H1 (cell line): ENCODE measurements around the gene EXOG. TPM values are rescaled to one million over a fixed set of nuclear protein-coding genes. Genes with fewer than 3 reads are reported as not detected.

Experiments used
- CTCF ChIA-PET: fragments of 300-600 bp; sonication (Branson Sonifier 250); formaldehyde crosslinking; loops from one replicate; lab custom pipeline; 2021; ENCODE audit not compliant: partially characterized antibody; lab: Charles Lee
- POLR2A ChIA-PET: fragments of 300-600 bp; sonication (Branson Sonifier 250); formaldehyde crosslinking; loops from one replicate; lab custom pipeline; 2021; ENCODE audit warnings: inconsistent platforms; ENCODE audit not compliant: partially characterized antibody; lab: Charles Lee
- DNase-seq, 2 experiments: peaks; one replicate each; pipeline versions ENCODE4 v3.0.0 to v3.0.0-alpha.2; 2010 to 2022; ENCODE audit warnings: low spot score in 2 of 2, low read depth in 1 of 2, mixed read lengths in 1 of 2
- FAIRE-seq: peaks from 2 replicates; lab custom pipeline; 2011; peaks lifted over from hg19 to GRCh38; lab: Jason Lieb, UNC
- H2AFZ ChIP-seq: 2 replicates; pipeline ENCODE4 v1.8.1; 2012; ENCODE audit warnings: low read length, inconsistent platforms
- H2AK5ac ChIP-seq: 2 replicates; pipeline ENCODE4 v1.6.1; 2013; ENCODE audit warnings: low read depth, low read length
- H2BK120ac ChIP-seq: replicated peaks from 2 replicates; pipeline ENCODE3; 2013; ENCODE audit warnings: low read depth, low read length, inconsistent platforms
- H2BK12ac ChIP-seq: 2 replicates; pipeline ENCODE4 v1.6.1; 2013; ENCODE audit warnings: low read depth, low read length
- H2BK15ac ChIP-seq: 2 replicates; pipeline ENCODE4 v1.6.1; 2013; ENCODE audit warnings: low read length
- H2BK20ac ChIP-seq: 2 replicates; pipeline ENCODE4 v1.6.1; 2013; ENCODE audit warnings: low read length
- H2BK5ac ChIP-seq: 2 replicates; pipeline ENCODE4 v1.6.1; 2013; ENCODE audit warnings: low read depth, low read length
- H3K14ac ChIP-seq: 2 replicates; pipeline ENCODE4 v1.6.1; 2013; ENCODE audit warnings: inconsistent platforms; ENCODE audit not compliant: insufficient read length
- H3K18ac ChIP-seq: 2 replicates; pipeline ENCODE4 v1.6.1; 2013; ENCODE audit warnings: low read length; ENCODE audit errors: extremely low read depth
- H3K23ac ChIP-seq: 2 replicates; pipeline ENCODE4 v1.6.1; 2013; ENCODE audit warnings: inconsistent platforms; ENCODE audit not compliant: insufficient read length
- H3K23me2 ChIP-seq: 2 replicates; pipeline ENCODE4 v1.6.1; 2013; ENCODE audit warnings: low read depth, low read length
- H3K27ac ChIP-seq: 2 replicates; pipeline ENCODE4 v1.6.1; 2011; ENCODE audit warnings: low read depth, low read length, inconsistent platforms
- H3K27me3 ChIP-seq, 4 experiments: replicated peaks in 1 of 4; 1 replicate in 1 of 4; 2 replicates in 3 of 4; pipeline versions ENCODE4 v1.6.1 to v1.8.1; 2011 to 2013; ENCODE audit warnings: low read length in 3 of 4, mild to moderate bottlenecking in 3 of 4, inconsistent platforms in 2 of 4, mixed read lengths in 2 of 4, moderate library complexity in 1 of 4; ENCODE audit not compliant: control insufficient read depth in 3 of 4, insufficient read depth in 3 of 4; ENCODE audit errors: extremely low read depth in 1 of 4
- H3K36me3 ChIP-seq, 4 experiments: 2 replicates each; pipeline versions ENCODE4 v1.6.1 to v1.8.1; 2011 to 2013; ENCODE audit warnings: mild to moderate bottlenecking in 4 of 4, low read length in 3 of 4, moderate library complexity in 2 of 4, control low read depth in 1 of 4, inconsistent platforms in 1 of 4; ENCODE audit not compliant: insufficient read depth in 4 of 4, control insufficient read depth in 2 of 4
- H3K4ac ChIP-seq: replicated peaks from 2 replicates; pipeline ENCODE3; 2013; ENCODE audit warnings: low read length, low read depth, mixed read lengths, inconsistent platforms; ENCODE audit not compliant: insufficient read length
- H3K4me1 ChIP-seq, 4 experiments: replicated peaks in 1 of 4; 1 replicate in 1 of 4; 2 replicates in 3 of 4; pipeline versions ENCODE4 v1.6.1 to v1.8.1; 2011 to 2013; ENCODE audit warnings: low read length in 3 of 4, inconsistent platforms in 2 of 4, mixed read lengths in 1 of 4; ENCODE audit not compliant: insufficient read depth in 4 of 4, control insufficient read depth in 3 of 4
- H3K4me2 ChIP-seq, 2 experiments: 2 replicates each; pipeline versions ENCODE4 v1.6.1 to v1.8.1; 2011 to 2013; ENCODE audit warnings: low read depth in 2 of 2, low read length in 2 of 2, control low read depth in 1 of 2, inconsistent platforms in 1 of 2, mild to moderate bottlenecking in 1 of 2; ENCODE audit not compliant: insufficient read depth in 1 of 2
- H3K4me3 ChIP-seq, 4 experiments: fragments of 200-600, 300-600 bp in 1 of 4; sonication (generic), shearing (Covaris generic), sonication (Bioruptor Twin) in 1 of 4; 2 replicates each; pipeline versions ENCODE4 v1.5.1 to v1.8.1; 2011 to 2016; ENCODE audit warnings: low read length in 4 of 4, low read depth in 3 of 4, control low read depth in 2 of 4, inconsistent platforms in 2 of 4, mild to moderate bottlenecking in 2 of 4, mixed read lengths in 1 of 4, moderate library complexity in 1 of 4; ENCODE audit not compliant: insufficient read depth in 2 of 4; ENCODE audit errors: extremely low read depth in 1 of 4
- H3K56ac ChIP-seq: replicated peaks from 2 replicates; pipeline ENCODE3; 2013; ENCODE audit warnings: low read depth, mild to moderate bottlenecking, mixed read lengths, low read length, inconsistent platforms; ENCODE audit not compliant: insufficient read length
- H3K79me1 ChIP-seq: 2 replicates; pipeline ENCODE4 v1.6.1; 2013; ENCODE audit warnings: low read depth, low read length, control low read depth
- H3K79me2 ChIP-seq, 2 experiments: 2 replicates each; pipeline versions ENCODE4 v1.6.1 to v1.8.1; 2012 to 2013; ENCODE audit warnings: low read length in 2 of 2, mild to moderate bottlenecking in 2 of 2, inconsistent platforms in 1 of 2; ENCODE audit not compliant: insufficient read depth in 2 of 2, control insufficient read depth in 1 of 2
- H3K9ac ChIP-seq, 4 experiments: replicated peaks in 1 of 4; 1 replicate in 1 of 4; 2 replicates in 3 of 4; pipeline versions ENCODE4 v1.6.1 to v1.8.1; 2011 to 2013; ENCODE audit warnings: low read depth in 3 of 4, low read length in 3 of 4, control low read depth in 2 of 4, mild to moderate bottlenecking in 2 of 4, moderate library complexity in 2 of 4, inconsistent platforms in 1 of 4; ENCODE audit errors: extremely low read depth in 1 of 4
- H3K9me3 ChIP-seq, 2 experiments: 2 replicates each; pipeline versions ENCODE4 v1.6.1 to v1.8.1; 2012 to 2013; ENCODE audit warnings: mild to moderate bottlenecking in 2 of 2, moderate library complexity in 2 of 2, control low read depth in 1 of 2, inconsistent platforms in 1 of 2, low read depth in 1 of 2, low read length in 1 of 2, mixed read lengths in 1 of 2; ENCODE audit not compliant: insufficient read depth in 2 of 2
- H4K20me1 ChIP-seq, 2 experiments: replicated peaks in 1 of 2; 2 replicates each; pipeline versions ENCODE3 to v1.8.1; 2011 to 2013; ENCODE audit warnings: inconsistent platforms in 2 of 2, low read length in 2 of 2, mild to moderate bottlenecking in 1 of 2; ENCODE audit not compliant: insufficient read depth in 2 of 2, control insufficient read depth in 1 of 2
- H4K5ac ChIP-seq: 2 replicates; pipeline ENCODE4 v1.6.1; 2013; ENCODE audit warnings: low read length, low read depth, mixed read lengths, inconsistent platforms; ENCODE audit not compliant: insufficient read length
- H4K8ac ChIP-seq: 2 replicates; pipeline ENCODE4 v1.8.0; 2013; ENCODE audit warnings: mild to moderate bottlenecking, moderate library complexity, low read length, inconsistent platforms; ENCODE audit not compliant: insufficient read depth; ENCODE audit errors: extremely low read depth
- H4K91ac ChIP-seq: replicated peaks from 2 replicates; pipeline ENCODE3; 2013; ENCODE audit warnings: low read length, mixed read lengths, inconsistent platforms; ENCODE audit not compliant: insufficient read length
- BACH1 ChIP-seq: IDR thresholded peaks from 2 replicates; pipeline ENCODE4 v1.6.1; 2012; ENCODE audit warnings: low read length, improper control_type of control experiment
- BRCA1 ChIP-seq: IDR thresholded peaks from 2 replicates; pipeline ENCODE4 v1.6.1; 2012; ENCODE audit warnings: low read depth, low read length, improper control_type of control experiment
- CBX8 ChIP-seq: fragments of 300-800, 300-1000 bp; sonication (generic); IDR thresholded peaks from 2 replicates; pipeline ENCODE4 v1.7.1; 2016; ENCODE audit warnings: low read depth, low read length, borderline replicate concordance
- EP300 ChIP-seq, 2 experiments: IDR thresholded peaks; 1 replicate in 1 of 2; 2 replicates in 1 of 2; pipeline ENCODE4 v1.6.1; 2011 to 2012; ENCODE audit warnings: low read depth in 2 of 2, low read length in 2 of 2, mild to moderate bottlenecking in 2 of 2, borderline replicate concordance in 1 of 2, inconsistent platforms in 1 of 2, moderate library complexity in 1 of 2
- EZH2 ChIP-seq: fragments of 200-600 bp; sonication (generic); IDR thresholded peaks from 2 replicates; pipeline ENCODE4 v1.7.1; 2012; ENCODE audit warnings: low read depth, mild to moderate bottlenecking, moderate library complexity, low read length, inconsistent platforms; ENCODE audit not compliant: severe bottlenecking
- FOSL1 ChIP-seq: IDR thresholded peaks from 2 replicates; pipeline ENCODE4 v1.6.1; 2011; ENCODE audit warnings: mild to moderate bottlenecking, low read depth, low read length, moderate library complexity; ENCODE audit not compliant: insufficient read depth
- HDAC6 ChIP-seq: IDR thresholded peaks from one replicate; pipeline ENCODE4 v1.7.1; 2012; ENCODE audit warnings: low read depth, mild to moderate bottlenecking, inconsistent platforms, low read length, moderate library complexity
- NANOG ChIP-seq: IDR thresholded peaks from 2 replicates; pipeline ENCODE4 v1.6.1; 2011; ENCODE audit warnings: low read length, low read depth, mild to moderate bottlenecking, inconsistent platforms; ENCODE audit not compliant: insufficient read depth, poor library complexity, severe bottlenecking
- POLR2AphosphoS5 ChIP-seq: IDR thresholded peaks from 2 replicates; pipeline ENCODE4 v1.6.1; 2011; ENCODE audit warnings: low read depth, low read length
- SAP30 ChIP-seq: fragments of 300-600 bp; sonication (generic); IDR thresholded peaks from 2 replicates; pipeline ENCODE4 v1.7.1; 2012; ENCODE audit warnings: low read length, moderate library complexity, mild to moderate bottlenecking, inconsistent platforms; ENCODE audit not compliant: insufficient read depth, insufficient replicate concordance
- WGBS, 2 experiments: shearing (Covaris generic) in 1 of 2; methylation state at CpG; one replicate each; pipeline versions ENCODE4 v1.1.6 to v1.1.7; 2013 to 2015; ENCODE audit warnings: low lambda C conversion rate in 2 of 2, mixed read lengths in 2 of 2, inconsistent platforms in 1 of 2, low coverage in 1 of 2, missing lambda C conversion rate in 1 of 2; ENCODE audit not compliant: insufficient replicate concordance in 2 of 2, insufficient coverage in 1 of 2, insufficient read length in 1 of 2; ENCODE audit errors: extremely low coverage in 1 of 2, missing lambda C conversion rate in 1 of 2; 5-methylcytosine and 5-hydroxymethylcytosine counted together
- polyA plus RNA-seq, 7 experiments: library from polyadenylated mRNA; depleted of rRNA in 3 of 7; stranded (reverse) in 5 of 7; unstranded in 2 of 7; fragments of >200 nt in 5 of 7; fragments of 200-250 nt in 2 of 7; gene quantifications; 1 replicate in 5 of 7; 2 replicates in 1 of 7; 4 replicates in 1 of 7; pipeline versions ENCODE4 v1.2.1 to v1.2.3, GENCODE V29; 2011 to 2013; ENCODE audit warnings: missing spikeins in 2 of 7, mixed read lengths in 2 of 7
- total RNA-seq: library from RNA; stranded (reverse); fragmentation: NEBNext Ultra II Directional; extraction: Animal tissue kit (Norgen Biotek cat#: 25700); gene quantifications from 2 replicates; pipeline ENCODE4 v1.2.1, GENCODE V29; 2021
- TF ChIP-seq, protein P1 (sequence below): IDR thresholded peaks from 2 replicates; pipeline ENCODE4 v1.6.1; 2011; ENCODE audit warnings: low read length, improper control_type of control experiment

Gene EXOG
- total and polyA plus RNA-seq, 2 of the 8 experiments (the other 6 are each of a cell fraction or from before 2014, with no cell fraction given), result 7.2 to 12.9 TPM

DNA sequence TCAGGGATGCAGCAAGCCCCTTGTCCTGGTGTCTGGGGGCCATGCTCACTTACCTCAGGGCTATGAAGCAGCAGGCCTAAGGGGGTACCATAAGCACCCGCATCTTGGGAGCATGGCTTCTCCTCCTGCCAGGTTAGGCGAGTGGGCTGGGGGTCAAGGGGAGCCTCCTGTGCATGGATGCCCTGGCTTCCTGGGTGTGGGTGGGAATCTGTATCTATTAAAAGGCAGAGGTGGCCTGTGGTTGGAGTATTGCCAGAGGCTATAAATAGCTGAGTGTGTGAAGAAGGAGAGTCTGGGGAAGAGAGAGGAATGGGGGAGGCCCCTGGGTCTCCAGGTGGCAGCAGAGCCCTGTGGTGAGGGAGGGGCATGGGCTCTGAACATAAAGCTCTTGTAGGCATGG lies 22.9 kb upstream of the EXOG start:
- Histone ChIP-seq H3K14ac (no peak overlapping the region), H3K4me3 (no peak overlapping the region), H2AFZ (no peak overlapping the region), H2BK5ac (no peak overlapping the region; the same call in 1 of the 2 replicates), H2BK120ac (no peak overlapping the region), H3K27me3 (no peaks in the 10 kb centered on the region), H2BK15ac (no peak overlapping the region), H3K4me1 (peaks cover 0 to 4% (median 2%) of the 10 kb centered on the region in 4 experiments; a peak in 4 of 7 replicates), H3K9me3 (peaks cover 9 to 11% of the 10 kb centered on the region in 2 experiments; a peak in 3 of 4 replicates), H4K20me1 (peaks cover 12 to 36% of the 10 kb centered on the region in 2 experiments), H4K8ac (no peak overlapping the region; the same call in 1 of the 2 replicates), H3K79me1 (peaks cover 49% of the 10 kb centered on the region), H3K9ac (no peak overlapping the region), H3K23me2 (no peaks in the 10 kb centered on the region; the same call in 1 of the 2 replicates), H2BK12ac (no peak overlapping the region), H2AK5ac (no peak overlapping the region), H3K4ac (no peak overlapping the region), H2BK20ac (no peak overlapping the region), H3K56ac (no peak overlapping the region), H3K18ac (no peak overlapping the region), H4K5ac (no peak overlapping the region), H4K91ac (no peak overlapping the region), H3K27ac (no peak overlapping the region), H3K79me2 (peaks cover 26 to 96% of the 10 kb centered on the region in 2 experiments), H3K36me3 (peaks cover 0 to 3% (median 2%) of the 10 kb centered on the region in 4 experiments; a peak in 3 of 8 replicates), H3K23ac (no peak overlapping the region), H3K4me2 (no peak overlapping the region)
- no peak for DNase-seq
- WGBS, 2 experiments, result 73% methylated on average over 1 of the region's 2 CpGs; no CpG with 5 or more reads in 1 of the 2 experiments
- POLR2A ChIA-PET, result interaction anchor here (2.5 kb wide), 1 partner anchor 18 kb away, joined by 9 read pairs; no protein-coding TSS in a partner anchor
- CTCF ChIA-PET, result interaction anchor here (0.8 to 6.6 kb wide), 4 partner anchors 8 to 218 kb away, joined by 3 to 41 read pairs (median 3); no protein-coding TSS in a partner anchor
- no peak for FAIRE-seq
- TF ChIP-seq CBX8 (no peak), FOSL1 (no peak), BRCA1 (no peak), BACH1 (no peak), NANOG (no peak), EP300 (IDR thresholded peaks at IDR 0.05; ENCODE audit: borderline replicate concordance in 1 of 2, low read depth in 2 of 2, low read length in 2 of 2) (no peak), EZH2 (no peak), HDAC6 (no peak), POLR2AphosphoS5 (no peak), SAP30 (no peak)
- TF ChIP-seq, protein P1, sequence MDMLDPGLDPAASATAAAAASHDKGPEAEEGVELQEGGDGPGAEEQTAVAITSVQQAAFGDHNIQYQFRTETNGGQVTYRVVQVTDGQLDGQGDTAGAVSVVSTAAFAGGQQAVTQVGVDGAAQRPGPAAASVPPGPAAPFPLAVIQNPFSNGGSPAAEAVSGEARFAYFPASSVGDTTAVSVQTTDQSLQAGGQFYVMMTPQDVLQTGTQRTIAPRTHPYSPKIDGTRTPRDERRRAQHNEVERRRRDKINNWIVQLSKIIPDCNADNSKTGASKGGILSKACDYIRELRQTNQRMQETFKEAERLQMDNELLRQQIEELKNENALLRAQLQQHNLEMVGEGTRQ, result no peak
